GM12873 (cell line): ENCODE data around the gene KRTAP5-8.

ENCODE experiments used
- CTCF ChIP-seq: IDR thresholded peaks from 2 replicates; pipeline ENCODE4 v1.5.1; 2012; ENCODE audit warnings: low read depth, mild to moderate bottlenecking, moderate library complexity, low read length, control low read depth; ENCODE audit not compliant: insufficient read depth; ENCODE audit errors: missing control alignments

Gene KRTAP5-8

GRCh38 chr11:71491940-71492339 lies 45.9 kb upstream of the KRTAP5-8 start:
- TF ChIP-seq CTCF = no peak

- no peak for TF ChIP-seq CTCF
These were observed 42.3 kb upstream of the KRTAP5-8 start for GRCh38 chr11:71495286-71496230.

GRCh38 chr11:71496421-71496820 lies 41.4 kb upstream of the KRTAP5-8 start:
- no peak for TF ChIP-seq CTCF

GRCh38 chr11:71498091-71498490 lies 39.7 kb upstream of the KRTAP5-8 start:
- TF ChIP-seq CTCF = no peak

- no peak for TF ChIP-seq CTCF
These were observed 38.7 kb upstream of the KRTAP5-8 start for GRCh38 chr11:71499125-71499524.

- TF ChIP-seq CTCF = no peak
These were observed 38.3 kb upstream of the KRTAP5-8 start for GRCh38 chr11:71499546-71499945.

GRCh38 chr11:71500601-71501021 lies 37.2 kb upstream of the KRTAP5-8 start:
- no peak for TF ChIP-seq CTCF
